Activated naive CD8-positive, alpha-beta T cell treated with anti-CD3 and anti-CD28 coated beads, Interleukin-2, amount 10 ng/mL, durations not matched to agents 7 days and 5 days (primary cell): ENCODE results near the gene NR2C2. TPM values are rescaled to one million over a fixed set of nuclear protein-coding genes. Genes with fewer than 3 reads are reported as not detected.
A peak's percentile ranks its signal among the peaks of the same experiment; 100 is the strongest.
"Not testable (repeated sequence)": the region's sequence is repeated elsewhere in the genome, so short reads cannot be mapped to it uniquely, and the experiment has no call there.

Source experiments
- ATAC-seq: fragments of 150-1000 bp; cut with Tn5 transposase; one replicate; pipeline ENCODE4 v1.10.0; 2021; ENCODE audit warnings: low read depth, moderate library complexity
- POLR2A ChIA-PET: fragments of 350-600 bp; sonication (Branson Sonifier 250); formaldehyde crosslinking; loops from one replicate; lab custom pipeline; 2021; ENCODE audit warnings: antibody characterized with exemption; lab: Charles Lee
- DNase-seq: peaks from one replicate; pipeline ENCODE4 v3.0.0; 2021
- H3K27ac Mint-ChIP-seq: one replicate; pipeline ENCODE4 v1.8.0; 2022; ENCODE audit warnings: mild to moderate bottlenecking, mixed read lengths
- H3K27me3 Mint-ChIP-seq: one replicate; pipeline ENCODE4 v1.8.0; 2022; ENCODE audit warnings: mild to moderate bottlenecking, moderate library complexity, mixed read lengths
- H3K36me3 Mint-ChIP-seq: one replicate; pipeline ENCODE4 v1.8.0; 2021; ENCODE audit warnings: mild to moderate bottlenecking, mixed read lengths
- H3K4me1 Mint-ChIP-seq: one replicate; pipeline ENCODE4 v1.8.0; 2021; ENCODE audit warnings: mixed read lengths
- H3K4me3 Mint-ChIP-seq: one replicate; pipeline ENCODE4 v1.8.0; 2022; ENCODE audit warnings: mild to moderate bottlenecking, moderate library complexity, mixed read lengths
- H3K9me3 Mint-ChIP-seq: one replicate; pipeline ENCODE4 v1.8.0; 2021; ENCODE audit warnings: mixed read lengths
- total RNA-seq, 2 experiments: library from RNA; stranded (reverse); gene quantifications; one replicate each; pipeline ENCODE4 v1.2.3, GENCODE V29; 2021

The NR2C2 gene
- 10 to 100 TPM; 79.7 to 79.8 TPM for total RNA-seq

DNA sequence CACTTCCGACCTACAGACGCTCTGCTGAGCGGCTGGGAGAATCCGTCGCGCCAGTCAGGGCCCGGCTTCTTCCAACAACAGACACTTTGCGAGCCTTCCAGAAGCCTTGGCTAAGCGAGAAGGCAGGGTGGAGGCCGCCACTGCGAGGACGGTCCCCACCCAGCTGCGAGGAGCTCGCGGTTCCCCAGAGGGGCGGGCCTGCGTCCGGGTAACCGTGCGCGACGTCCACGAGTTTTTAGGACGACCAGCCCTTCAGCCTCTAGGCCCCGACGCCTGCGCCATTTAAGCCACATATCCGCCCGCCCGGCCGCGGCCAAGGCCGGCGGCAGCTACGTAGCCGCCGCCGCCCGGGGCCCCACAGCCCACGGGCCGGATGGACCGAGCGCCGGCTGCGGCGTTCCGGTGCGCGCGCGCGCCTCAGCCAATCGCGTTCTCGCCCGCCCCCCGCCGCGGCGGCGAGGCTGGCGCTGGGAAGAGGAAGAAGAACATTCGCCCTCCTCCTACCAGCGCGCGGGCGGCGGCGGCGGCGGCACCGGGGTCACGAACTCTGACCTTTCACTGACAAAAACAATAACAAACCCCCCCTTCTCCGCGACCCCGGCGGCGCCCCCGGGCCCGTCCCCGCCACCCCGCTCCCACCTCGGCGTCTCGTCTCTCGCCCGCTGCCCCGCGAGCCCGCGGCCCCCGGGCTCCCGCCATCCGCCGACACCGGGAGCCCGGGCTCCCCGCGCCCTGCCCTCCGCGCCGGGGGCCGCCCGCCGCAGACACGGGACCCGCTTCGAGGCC is at the start of gene NR2C2:
NR2C2 (plus strand) TSS at position 484 of the 786 bp plus-strand sequence. CDS start 56,332 bp downstream, outside the sequence.
- ATAC-seq = peak; percentile 71
- Mint-ChIP-seq H3K27ac (peak within 1 kb of the TSS; percentile 99), H3K36me3 (peaks cover 20% of the 10 kb centered on the region), H3K4me1 (peaks cover 29% of the 10 kb centered on the region), H3K4me3 (peak within 1 kb of the TSS; percentile 100), H3K27me3 (no peaks in the 10 kb centered on the region), H3K9me3 (no peaks in the 10 kb centered on the region)
- POLR2A ChIA-PET = interaction anchor here (0.8 to 1.4 kb wide), 6 partner anchors 10 to 345 kb away, joined by 3 to 13 read pairs (median 4); partner anchors contain the start of genes CCDC174, MRPS25 and RBSN
- peak; percentile 92 for DNase-seq

DNA sequence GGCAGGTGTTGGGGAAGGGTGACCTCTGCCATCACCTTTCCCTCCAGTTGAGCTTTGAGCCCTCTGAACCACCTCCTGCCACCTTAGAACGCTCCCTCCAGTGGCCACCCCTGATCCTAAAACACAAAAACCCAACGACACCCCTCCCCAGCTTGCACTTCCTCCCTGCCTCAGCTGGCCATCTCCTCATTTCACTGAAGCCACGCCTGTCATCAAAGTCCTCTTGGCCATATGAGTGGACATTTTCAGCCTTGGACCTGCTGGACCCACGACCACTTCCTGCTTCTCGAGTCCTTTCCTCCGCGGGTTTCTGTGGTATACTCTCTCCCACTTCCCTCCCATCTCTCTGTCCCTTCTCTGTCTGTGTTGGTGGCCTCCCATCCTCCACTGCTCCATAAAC is 48.5 kb upstream of the NR2C2 start:
- H3K27ac Mint-ChIP-seq = no peak overlapping the region
- no peak for ATAC-seq
- peaks cover 1% of the 10 kb centered on the region for H3K9me3 Mint-ChIP-seq
- no peaks in the 10 kb centered on the region for H3K36me3 Mint-ChIP-seq
- H3K4me3 Mint-ChIP-seq = no peak overlapping the region
- H3K27me3 Mint-ChIP-seq = peaks cover 17% of the 10 kb centered on the region
- H3K4me1 Mint-ChIP-seq = peaks cover 6% of the 10 kb centered on the region
- no peak for DNase-seq
- POLR2A ChIA-PET = no interaction called here

DNA sequence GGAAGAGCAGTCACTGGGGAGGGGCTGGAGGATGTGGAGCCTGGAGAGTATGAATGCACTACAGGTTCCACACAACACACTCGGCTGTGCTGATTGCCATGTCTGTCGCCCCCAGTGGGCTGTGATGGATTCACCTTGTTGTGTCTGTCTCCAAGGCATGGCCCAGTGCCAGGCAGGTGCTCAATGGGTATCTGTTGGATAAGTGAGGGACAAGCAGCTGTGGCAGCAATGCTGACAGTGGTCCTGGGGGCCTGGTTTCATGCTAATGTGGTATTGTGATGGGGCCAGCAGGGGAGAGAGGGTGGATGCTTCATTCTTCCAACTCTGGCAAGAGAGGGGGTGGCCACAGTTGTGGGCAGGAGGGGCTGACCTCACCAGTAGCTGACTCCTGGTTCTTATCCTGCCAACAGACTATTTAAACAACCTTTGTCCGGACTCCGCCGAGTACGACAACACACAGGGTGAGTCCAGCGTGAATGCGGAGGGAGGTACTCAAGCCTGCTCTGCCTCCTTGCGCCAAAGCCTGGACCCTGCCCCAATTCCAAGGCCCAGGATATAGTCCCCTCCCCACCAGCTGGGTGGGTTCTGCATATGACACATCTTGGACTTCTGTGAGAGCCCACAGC is 47.3 kb upstream of the NR2C2 start:
- peaks cover 6% of the 10 kb centered on the region for H3K4me1 Mint-ChIP-seq
- peaks cover under 1% of the 10 kb centered on the region for H3K36me3 Mint-ChIP-seq
- POLR2A ChIA-PET = no interaction called here
- H3K27me3 Mint-ChIP-seq = peaks cover 13% of the 10 kb centered on the region
- no peak overlapping the region for H3K4me3 Mint-ChIP-seq
- no peak for DNase-seq
- no peak overlapping the region for H3K27ac Mint-ChIP-seq
- H3K9me3 Mint-ChIP-seq = peaks cover 5% of the 10 kb centered on the region
- peak; percentile 27 for ATAC-seq

DNA sequence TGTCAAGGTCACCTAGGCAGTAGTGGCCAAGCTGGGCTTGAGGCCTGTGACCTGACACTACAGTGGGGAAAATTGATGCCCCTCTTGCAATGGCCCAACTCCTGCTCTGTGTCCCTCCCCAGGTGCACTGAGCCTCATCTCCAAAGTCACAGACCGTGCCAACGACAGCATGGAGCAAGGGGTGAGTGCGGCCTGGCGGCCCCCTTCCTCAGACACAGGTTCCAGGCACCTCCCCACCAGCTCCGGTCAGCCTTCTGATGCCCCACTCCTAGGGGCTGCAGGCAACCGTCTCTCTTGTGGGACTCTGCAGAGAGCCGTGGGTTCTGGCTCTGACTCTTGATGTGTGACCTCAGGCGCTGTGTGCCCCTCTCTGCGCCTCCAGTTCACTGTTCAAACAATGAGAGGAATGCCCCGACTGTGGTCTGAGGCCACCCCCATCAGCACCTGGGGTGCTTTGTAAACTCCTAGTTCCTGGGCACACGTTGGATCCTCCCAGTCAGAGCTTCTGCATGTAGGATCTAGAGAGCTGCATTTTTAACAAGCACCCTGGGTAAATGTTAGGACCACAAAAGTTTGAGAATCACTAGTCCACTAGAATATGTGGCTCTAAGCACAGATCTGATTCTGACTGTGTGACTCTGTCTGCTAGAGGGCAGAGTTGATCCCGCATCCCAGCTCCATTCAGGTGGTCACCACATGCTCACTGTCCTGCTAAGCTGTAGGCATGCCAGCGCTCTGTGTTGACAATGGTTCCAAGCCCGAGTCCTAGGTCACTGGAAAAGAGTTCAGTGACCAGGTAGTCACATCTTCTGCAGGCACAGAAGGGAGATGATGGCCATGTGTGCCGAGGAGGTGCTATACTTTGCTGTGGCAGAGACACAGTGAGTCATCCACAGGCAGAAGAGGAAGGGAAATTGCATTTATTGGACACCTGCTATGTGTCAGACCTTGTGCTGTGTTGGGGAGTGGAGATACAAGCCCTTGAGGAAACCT is 46.2 kb upstream of the NR2C2 start:
- no peak for DNase-seq
- peaks cover 11% of the 10 kb centered on the region for H3K9me3 Mint-ChIP-seq
- no peak overlapping the region for H3K27ac Mint-ChIP-seq
- no peak overlapping the region for H3K4me3 Mint-ChIP-seq
- POLR2A ChIA-PET = no interaction called here
- peaks cover 12% of the 10 kb centered on the region for H3K27me3 Mint-ChIP-seq
- H3K36me3 Mint-ChIP-seq = peaks cover 6% of the 10 kb centered on the region
- peaks cover 6% of the 10 kb centered on the region for H3K4me1 Mint-ChIP-seq
- ATAC-seq = no peak

DNA sequence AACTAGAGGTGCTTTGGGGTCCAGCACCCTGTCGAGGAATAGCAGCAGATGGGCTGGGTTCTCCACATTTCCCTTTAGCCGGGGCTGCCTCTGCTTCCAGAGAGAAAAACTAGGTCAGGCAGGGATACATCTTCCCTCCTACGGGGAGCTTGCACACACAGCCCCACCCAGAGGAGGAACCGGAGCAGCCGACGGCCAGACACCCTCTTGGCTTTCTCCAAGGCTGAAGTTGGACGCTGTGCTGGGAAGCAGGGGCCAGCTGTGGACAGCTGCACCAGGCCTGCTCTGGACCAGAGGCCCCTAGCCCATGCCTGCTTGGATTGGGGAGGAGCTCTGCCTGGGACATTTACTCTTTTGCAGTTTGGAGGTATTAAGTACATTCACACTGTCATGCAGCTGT is 44.7 kb upstream of the NR2C2 start:
- Mint-ChIP-seq H3K4me3 (no peak overlapping the region), H3K9me3 (peaks cover 11% of the 10 kb centered on the region), H3K4me1 (peaks cover 8% of the 10 kb centered on the region), H3K36me3 (peaks cover 6% of the 10 kb centered on the region), H3K27ac (no peak overlapping the region), H3K27me3 (peaks cover 11% of the 10 kb centered on the region)
- ATAC-seq = no peak
- POLR2A ChIA-PET = no interaction called here
- no peak for DNase-seq

DNA sequence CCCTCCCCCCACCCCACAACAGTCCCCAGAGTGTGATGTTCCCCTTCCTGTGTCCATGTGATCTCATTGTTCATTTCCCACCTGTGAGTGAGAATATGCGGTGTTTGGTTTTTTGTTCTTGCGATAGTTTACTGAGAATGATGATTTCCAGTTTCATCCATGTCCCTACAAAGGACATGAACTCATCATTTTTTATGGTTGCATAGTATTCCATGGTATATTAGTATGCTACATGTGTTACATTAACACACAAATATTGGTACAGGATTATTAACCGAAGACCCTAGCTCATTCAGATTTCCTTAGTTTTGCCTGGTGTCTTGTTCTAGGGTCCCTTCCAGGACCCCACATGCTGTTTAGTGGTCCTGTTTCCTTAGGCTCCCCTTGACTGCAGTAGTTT is 43.9 kb upstream of the NR2C2 start:
- not testable (repeated sequence) for ATAC-seq, H3K36me3 Mint-ChIP-seq, H3K4me1 Mint-ChIP-seq, H3K27ac Mint-ChIP-seq, DNase-seq, H3K4me3 Mint-ChIP-seq
- H3K9me3 Mint-ChIP-seq = peaks cover 11% of the 10 kb centered on the region
- POLR2A ChIA-PET = interaction anchor here (0.6 kb wide), 1 partner anchor 89 kb away, joined by 4 read pairs; no protein-coding TSS in a partner anchor
- peaks cover 11% of the 10 kb centered on the region for H3K27me3 Mint-ChIP-seq

DNA sequence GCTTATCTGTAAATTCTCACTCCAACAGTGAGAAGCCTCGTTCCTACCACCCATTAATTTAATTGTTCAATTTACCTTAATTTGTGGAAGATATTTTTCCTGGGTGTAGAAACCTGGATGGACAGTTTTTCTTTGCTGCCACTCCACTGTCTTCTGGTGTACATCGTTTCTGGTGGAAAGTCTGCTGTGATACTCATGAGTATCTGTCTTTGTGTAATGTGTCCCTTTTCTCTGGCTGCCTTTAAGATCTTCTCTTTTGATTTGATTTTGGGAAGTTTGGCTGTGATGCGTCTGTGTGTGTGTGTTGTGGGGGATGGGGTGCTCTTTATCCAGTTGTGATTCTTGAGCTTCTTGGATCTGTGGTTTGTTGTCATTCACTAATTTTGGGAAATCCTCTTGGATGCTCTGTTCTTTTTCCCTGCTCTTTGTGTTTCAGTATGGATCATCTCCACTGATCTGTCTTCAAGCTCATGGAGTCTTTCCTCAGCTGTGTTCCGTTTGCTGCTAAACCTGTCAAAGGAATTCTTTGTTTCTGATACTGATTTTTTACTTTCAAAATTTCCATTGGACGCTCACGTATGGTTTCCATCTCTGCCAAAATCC is 42.2 kb upstream of the NR2C2 start:
- Mint-ChIP-seq H3K27ac (no peak overlapping the region), H3K4me3 (no peak overlapping the region), H3K27me3 (peaks cover 11% of the 10 kb centered on the region), H3K4me1 (peaks cover 3% of the 10 kb centered on the region), H3K9me3 (peaks cover 11% of the 10 kb centered on the region), H3K36me3 (peaks cover 6% of the 10 kb centered on the region)
- DNase-seq (no peak), ATAC-seq (no peak)
- POLR2A ChIA-PET = no interaction called here

DNA sequence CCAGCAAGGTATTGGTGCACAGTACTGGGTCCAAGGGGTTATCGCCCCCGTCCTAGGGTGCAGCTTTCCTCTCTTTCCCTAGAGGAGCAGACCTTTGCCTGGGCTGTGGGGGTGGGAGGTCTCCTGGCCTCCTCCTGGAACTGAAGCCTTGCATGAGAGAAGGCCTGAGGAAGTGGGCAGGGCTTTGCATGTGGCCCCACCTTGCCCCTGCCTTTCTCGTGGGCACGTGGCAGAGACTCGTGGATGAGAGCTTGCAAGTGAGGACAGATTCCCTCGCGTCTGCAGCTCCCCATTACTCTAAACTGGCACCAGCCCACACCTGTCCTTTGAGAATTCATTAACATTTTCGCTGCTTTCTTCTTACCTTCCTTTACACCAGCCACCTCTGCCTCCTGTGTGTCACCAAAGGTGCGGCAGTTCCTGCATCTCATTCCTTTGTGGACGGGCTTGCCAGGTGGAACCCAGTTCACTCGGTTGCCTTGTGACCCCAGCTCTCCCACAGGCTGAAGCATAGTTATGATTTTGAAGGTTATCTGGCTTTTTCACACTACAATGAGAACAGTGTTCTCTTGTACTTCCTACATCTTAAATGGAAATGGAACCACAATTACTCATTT is 40.9 kb upstream of the NR2C2 start:
- peaks cover 3% of the 10 kb centered on the region for H3K4me1 Mint-ChIP-seq
- H3K9me3 Mint-ChIP-seq = peaks cover 11% of the 10 kb centered on the region
- DNase-seq (no peak), ATAC-seq (no peak)
- H3K4me3 Mint-ChIP-seq = no peak overlapping the region
- peaks cover 6% of the 10 kb centered on the region for H3K36me3 Mint-ChIP-seq
- POLR2A ChIA-PET = no interaction called here
- H3K27me3 Mint-ChIP-seq = peaks cover 11% of the 10 kb centered on the region
- H3K27ac Mint-ChIP-seq = no peak overlapping the region

DNA sequence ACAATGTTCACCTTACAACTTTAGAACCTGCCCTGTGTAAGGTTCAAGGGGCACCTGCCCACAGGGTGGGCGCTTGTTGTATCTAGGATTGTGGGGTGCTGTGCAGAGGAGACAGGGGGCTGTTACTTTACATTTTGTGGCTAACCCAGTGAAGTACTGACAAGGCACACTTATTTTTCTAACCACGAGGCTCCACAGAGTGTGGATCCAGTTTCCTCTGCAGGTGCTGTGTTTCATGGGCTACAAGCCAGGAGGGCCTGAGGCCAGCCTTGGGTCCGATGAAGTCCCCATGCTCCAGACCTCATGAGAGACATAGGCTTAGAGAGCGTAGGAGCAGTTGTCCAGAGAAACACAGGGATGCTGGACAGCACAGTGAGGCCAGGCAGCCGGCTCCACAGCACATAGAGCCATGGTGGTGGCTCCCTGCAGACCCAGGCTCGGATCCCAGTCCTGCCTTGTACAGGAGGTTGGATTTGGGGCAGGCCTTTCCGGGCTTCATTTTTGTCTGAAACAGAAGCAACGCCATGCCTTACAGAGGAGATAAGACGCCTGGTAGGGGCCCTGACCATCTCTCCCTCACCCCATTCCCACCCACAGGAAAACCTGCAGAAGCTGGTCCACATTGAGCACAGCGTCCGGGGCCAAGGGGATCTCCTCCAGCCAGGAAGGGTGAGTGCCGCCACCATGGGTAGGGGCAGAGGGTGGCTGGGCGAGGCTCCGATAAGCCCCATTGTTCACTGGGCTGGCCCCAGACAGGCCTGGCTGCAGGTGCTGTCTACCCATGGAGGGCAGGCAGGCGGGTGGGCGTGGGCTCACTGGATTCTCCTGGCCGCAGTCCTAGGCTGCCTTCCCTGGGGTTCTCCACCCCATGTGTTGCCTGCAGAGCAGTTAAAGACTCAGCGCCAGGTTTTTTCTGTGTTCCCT is 40.1 kb upstream of the NR2C2 start:
- H3K27me3 Mint-ChIP-seq = peaks cover 11% of the 10 kb centered on the region
- H3K36me3 Mint-ChIP-seq = peaks cover 6% of the 10 kb centered on the region
- DNase-seq (no peak), ATAC-seq (no peak)
- H3K27ac Mint-ChIP-seq = no peak overlapping the region
- H3K4me1 Mint-ChIP-seq = peaks cover 3% of the 10 kb centered on the region
- no peak overlapping the region for H3K4me3 Mint-ChIP-seq
- POLR2A ChIA-PET = no interaction called here
- peaks cover 11% of the 10 kb centered on the region for H3K9me3 Mint-ChIP-seq

DNA sequence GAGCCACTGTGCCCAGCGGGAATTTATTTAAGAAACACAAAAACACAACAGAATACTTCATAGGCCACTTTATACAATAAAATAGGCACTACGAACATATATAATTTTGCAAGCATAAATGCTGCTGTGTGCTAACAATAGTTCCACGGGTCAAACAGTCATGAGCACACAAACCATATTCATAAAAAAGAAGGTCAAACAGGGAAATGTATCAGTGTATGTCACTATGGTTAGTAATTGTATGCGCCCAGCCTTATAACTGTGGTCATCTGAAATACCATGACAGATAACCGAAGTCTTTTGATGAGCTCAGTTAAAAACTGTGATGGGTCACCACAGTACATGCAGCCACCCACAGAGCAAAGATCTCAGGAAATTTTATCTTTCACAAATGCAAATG is 38.1 kb upstream of the NR2C2 start:
- Mint-ChIP-seq H3K27ac (no peak overlapping the region), H3K27me3 (peaks cover 12% of the 10 kb centered on the region), H3K36me3 (peaks cover 6% of the 10 kb centered on the region), H3K9me3 (peaks cover 11% of the 10 kb centered on the region), H3K4me3 (no peak overlapping the region), H3K4me1 (peaks cover 3% of the 10 kb centered on the region)
- no peak for ATAC-seq
- POLR2A ChIA-PET = interaction anchor here (0.7 kb wide), 1 partner anchor 12 kb away, joined by 4 read pairs; no protein-coding TSS in a partner anchor
- no peak for DNase-seq

DNA sequence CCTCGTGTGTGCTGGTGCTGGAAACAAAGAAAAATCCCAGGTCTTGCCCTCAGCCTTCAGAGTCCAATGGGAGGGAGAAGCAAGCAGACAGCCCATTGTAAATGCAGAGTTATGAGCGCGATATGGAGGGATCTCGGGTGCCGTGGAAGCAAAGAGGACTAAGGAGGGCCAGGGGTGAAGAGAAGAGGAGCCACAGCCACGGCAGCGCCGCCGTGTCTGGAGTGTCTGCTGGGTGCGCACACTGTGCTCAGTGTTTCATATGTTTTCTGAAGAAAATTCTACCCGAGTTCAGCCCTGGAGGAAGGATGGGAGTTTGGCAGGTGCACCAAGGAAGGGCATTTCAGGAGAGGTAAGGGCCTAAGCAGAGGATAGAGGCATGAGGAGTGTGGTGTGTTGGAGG is 35.7 kb upstream of the NR2C2 start:
- DNase-seq (no peak), ATAC-seq (no peak)
- Mint-ChIP-seq H3K4me1 (peaks cover under 1% of the 10 kb centered on the region), H3K4me3 (no peak overlapping the region), H3K36me3 (no peaks in the 10 kb centered on the region), H3K27ac (peak overlapping the region; percentile 9), H3K27me3 (peaks cover 4% of the 10 kb centered on the region), H3K9me3 (no peaks in the 10 kb centered on the region)
- POLR2A ChIA-PET = no interaction called here
